Mammary epithelial cell (primary cell): ENCODE measurements around the gene TRPM5.

ENCODE experiments used
- CTCF ChIP-seq, 2 donors: IDR thresholded peaks in 1 of 2; conservative IDR thresholded peaks in 1 of 2; 2 replicates each; pipeline ENCODE4 v1.5.1; 2011 to 2012; ENCODE audit warnings: inconsistent platforms in 2 of 2, low read length in 2 of 2, mild to moderate bottlenecking in 2 of 2, control low read depth in 1 of 2, low read depth in 1 of 2; ENCODE audit not compliant: insufficient read depth in 1 of 2; ENCODE audit errors: extremely low read depth in 1 of 2
- EZH2 ChIP-seq: IDR thresholded peaks from 2 replicates; pipeline ENCODE4 v1.6.1; 2012; ENCODE audit warnings: low read length, inconsistent platforms, borderline replicate concordance

- TF ChIP-seq CTCF (conservative IDR thresholded peaks at IDR 0.05 in 1 of 2, IDR thresholded peaks at IDR 0.05 in 1 of 2; ENCODE audit: extremely low read depth in 1 of 2, insufficient read depth in 1 of 2, low read depth in 1 of 2, low read length in 2 of 2) (no peak), EZH2 (no peak)
These were observed 25.5 kb downstream of the TRPM5 start for GRCh38 chr11:2418693-2419360.
